Keratinocyte (primary cell): ENCODE results near the gene ABCC6. TPM values are rescaled to one million over a fixed set of nuclear protein-coding genes. Genes with fewer than 3 reads are reported as not detected.

Experiments used
- DNase-seq: peaks from one replicate; pipeline ENCODE4 v3.0.0-alpha.2; 2011; ENCODE audit warnings: low read depth, missing footprints, low spot score
- FAIRE-seq: peaks from 2 replicates; lab custom pipeline; 2011; peaks lifted over from hg19 to GRCh38; lab: Jason Lieb, UNC
- H2AFZ ChIP-seq: 2 replicates; pipeline ENCODE4 v1.6.0; 2012; ENCODE audit warnings: low read length, control low read depth, inconsistent platforms; ENCODE audit not compliant: control insufficient read depth
- H3K27ac ChIP-seq: 2 replicates; pipeline ENCODE4 v1.5.1; 2011; ENCODE audit warnings: low read length; ENCODE audit not compliant: control insufficient read depth, insufficient read depth
- H3K27me3 ChIP-seq: 3 replicates; pipeline ENCODE4 v1.6.0; 2011; ENCODE audit warnings: low read length; ENCODE audit not compliant: control insufficient read depth, insufficient read depth; ENCODE audit errors: extremely low read depth
- H3K36me3 ChIP-seq, 2 experiments: 2 replicates in 1 of 2; 3 replicates in 1 of 2; pipeline ENCODE4 v1.5.1; 2011; ENCODE audit warnings: low read length in 2 of 2, mild to moderate bottlenecking in 1 of 2; ENCODE audit not compliant: control insufficient read depth in 2 of 2, insufficient read depth in 2 of 2; ENCODE audit errors: extremely low read depth in 1 of 2
- H3K4me1 ChIP-seq: 3 replicates; pipeline ENCODE4 v1.5.1; 2011; ENCODE audit warnings: low read length; ENCODE audit not compliant: control insufficient read depth, insufficient read depth; ENCODE audit errors: extremely low read depth
- H3K4me2 ChIP-seq: 3 replicates; pipeline ENCODE4 v1.6.0; 2011; ENCODE audit warnings: low read depth, low read length; ENCODE audit not compliant: control insufficient read depth, insufficient read depth; ENCODE audit errors: extremely low read depth
- H3K4me3 ChIP-seq, 3 experiments: fragments of 200-600 bp in 1 of 3; sonication (generic) in 1 of 3; 2 replicates in 2 of 3; 3 replicates in 1 of 3; pipeline ENCODE4 v1.5.1; 2011 to 2016; ENCODE audit warnings: low read length in 3 of 3, mild to moderate bottlenecking in 3 of 3, control low read depth in 2 of 3, inconsistent platforms in 1 of 3, low read depth in 1 of 3, mixed read lengths in 1 of 3, mixed run types in 1 of 3, moderate library complexity in 1 of 3; ENCODE audit not compliant: control insufficient read depth in 2 of 3, insufficient read depth in 2 of 3; ENCODE audit errors: extremely low read depth in 1 of 3
- H3K79me2 ChIP-seq: 2 replicates; pipeline ENCODE4 v1.6.0; 2012; ENCODE audit warnings: low read length; ENCODE audit not compliant: control insufficient read depth, insufficient read depth
- H3K9ac ChIP-seq: 3 replicates; pipeline ENCODE4 v1.6.0; 2011; ENCODE audit warnings: low read length; ENCODE audit not compliant: control insufficient read depth, insufficient read depth; ENCODE audit errors: extremely low read depth
- H3K9me1 ChIP-seq: 3 replicates; pipeline ENCODE4 v1.6.0; 2011; ENCODE audit warnings: low read length; ENCODE audit not compliant: control insufficient read depth, insufficient read depth; ENCODE audit errors: extremely low read depth
- H3K9me3 ChIP-seq: 2 replicates; pipeline ENCODE4 v1.5.1; 2012; ENCODE audit warnings: low read depth, low read length; ENCODE audit not compliant: control insufficient read depth
- H4K20me1 ChIP-seq: 3 replicates; pipeline ENCODE4 v1.6.0; 2011; ENCODE audit warnings: low read length; ENCODE audit not compliant: control insufficient read depth, insufficient read depth; ENCODE audit errors: extremely low read depth
- CTCF ChIP-seq, 3 experiments: IDR thresholded peaks in 1 of 3; conservative IDR thresholded peaks in 1 of 3; optimal IDR thresholded peaks in 1 of 3; 2 replicates in 2 of 3; 3 replicates in 1 of 3; pipeline versions ENCODE3 to v1.5.1; 2011; ENCODE audit warnings: low read length in 3 of 3, mild to moderate bottlenecking in 3 of 3, moderate library complexity in 2 of 3, control low read depth in 1 of 3, inconsistent platforms in 1 of 3; ENCODE audit not compliant: insufficient read depth in 2 of 3; ENCODE audit errors: extremely low read depth in 1 of 3
- EZH2 ChIP-seq: IDR thresholded peaks from one replicate; pipeline ENCODE4 v1.6.1; 2012; ENCODE audit warnings: inconsistent platforms, mild to moderate bottlenecking, low read length, moderate library complexity
- dilution Hi-C: fragments of 300-500 bp; cut with MboI; formaldehyde crosslinking; loops from one replicate; pipeline ENCODE4 v1.7.0; 2020; ENCODE audit warnings: low sequenced_read_pairs; ENCODE audit not compliant: extremely low pct_ligation_motif_present
- polyA plus RNA-seq, 5 experiments: library from polyadenylated mRNA; depleted of rRNA in 3 of 5; stranded (reverse) in 3 of 5; stranded (forward) in 1 of 5; unstranded in 1 of 5; fragments of >200 nt; gene quantifications; 1 replicate in 1 of 5; 2 replicates in 3 of 5; 3 replicates in 1 of 5; pipeline versions ENCODE4 v1.2.1 to v1.2.3, GENCODE V29; 2011 to 2012; ENCODE audit warnings: missing spikeins in 2 of 5, low read depth in 1 of 5, low replicate concordance in 1 of 5

ABCC6 gene
- polyA plus RNA-seq, 1 donor (not counting 4 experiments of a cell fraction or from before 2014, with no cell fraction given), result not detected

- no peak for TF ChIP-seq CTCF (optimal IDR thresholded peaks at IDR 0.05 in 1 of 3, IDR thresholded peaks at IDR 0.05 in 1 of 3, conservative IDR thresholded peaks at IDR 0.05 in 1 of 3; ENCODE audit: extremely low read depth in 1 of 3, insufficient read depth in 2 of 3, low read length in 3 of 3)
- no peak for TF ChIP-seq EZH2
- Histone ChIP-seq H2AFZ (no peak overlapping the region), H3K4me1 (no peaks in the 10 kb centered on the region), H3K4me3 (no peak overlapping the region), H3K9me1 (no peaks in the 10 kb centered on the region), H3K27me3 (no peaks in the 10 kb centered on the region), H3K36me3 (peaks cover 21 to 39% of the 10 kb centered on the region in 2 experiments), H3K27ac (no peak overlapping the region), H3K79me2 (no peaks in the 10 kb centered on the region), H3K9ac (no peak overlapping the region), H4K20me1 (peaks cover 2% of the 10 kb centered on the region), H3K4me2 (no peak overlapping the region), H3K9me3 (no peaks in the 10 kb centered on the region)
- dilution Hi-C loops, result no loop called here
- DNase-seq, result no peak
- no peak for FAIRE-seq
These were observed 113.2 kb downstream of the ABCC6 start for GRCh38 chr16:16110111-16110490.

GRCh38 chr16:16109453-16110110 is 113.7 kb downstream of the ABCC6 start:
- no peak for TF ChIP-seq CTCF (optimal IDR thresholded peaks at IDR 0.05 in 1 of 3, IDR thresholded peaks at IDR 0.05 in 1 of 3, conservative IDR thresholded peaks at IDR 0.05 in 1 of 3; ENCODE audit: extremely low read depth in 1 of 3, insufficient read depth in 2 of 3, low read length in 3 of 3)
- no peak for FAIRE-seq
- H3K4me3 ChIP-seq, result no peak overlapping the region
- no peaks in the 10 kb centered on the region for H3K9me1 ChIP-seq
- H3K27ac ChIP-seq, result no peak overlapping the region
- H4K20me1 ChIP-seq, result peaks cover 2% of the 10 kb centered on the region
- peaks cover 23 to 35% of the 10 kb centered on the region in 2 experiments for H3K36me3 ChIP-seq
- H3K4me1 ChIP-seq, result no peaks in the 10 kb centered on the region
- no peaks in the 10 kb centered on the region for H3K27me3 ChIP-seq
- no peaks in the 10 kb centered on the region for H3K79me2 ChIP-seq
- no peak for DNase-seq
- H2AFZ ChIP-seq, result no peak overlapping the region
- no peak overlapping the region for H3K4me2 ChIP-seq
- no peaks in the 10 kb centered on the region for H3K9me3 ChIP-seq
- dilution Hi-C loops, result no loop called here
- H3K9ac ChIP-seq, result no peak overlapping the region
